Ishikawa (cell line): Measurements from ENCODE around the gene GFM1.

Experiments used
- CEBPB ChIP-seq: IDR thresholded peaks from 2 replicates; pipeline ENCODE4 v1.6.1; 2012
- CREB1 ChIP-seq: IDR thresholded peaks from 2 replicates; pipeline ENCODE4 v1.6.1; 2012; ENCODE audit warnings: low read depth
- EGR1 ChIP-seq: IDR thresholded peaks from 2 replicates; pipeline ENCODE4 v1.6.1; 2012
- EP300 ChIP-seq: IDR thresholded peaks from 2 replicates; pipeline ENCODE4 v1.6.1; 2012; ENCODE audit warnings: borderline replicate concordance
- FOXM1 ChIP-seq: IDR thresholded peaks from 2 replicates; pipeline ENCODE4 v1.6.1; 2012; ENCODE audit warnings: low read depth, borderline replicate concordance
- MAX ChIP-seq: IDR thresholded peaks from 2 replicates; pipeline ENCODE4 v1.6.1; 2012
- NFIC ChIP-seq: IDR thresholded peaks from 2 replicates; pipeline ENCODE4 v1.6.1; 2012
- RAD21 ChIP-seq: IDR thresholded peaks from 2 replicates; pipeline ENCODE4 v1.6.1; 2012; ENCODE audit warnings: low read depth
- REST ChIP-seq: IDR thresholded peaks from 2 replicates; pipeline ENCODE4 v1.6.1; 2012; ENCODE audit warnings: low read depth, mild to moderate bottlenecking
- TAF1 ChIP-seq: IDR thresholded peaks from 2 replicates; pipeline ENCODE4 v1.6.1; 2012; ENCODE audit warnings: low read depth, mild to moderate bottlenecking
- TCF12 ChIP-seq: IDR thresholded peaks from 2 replicates; pipeline ENCODE4 v1.6.1; 2012; ENCODE audit warnings: low read depth
- TEAD4 ChIP-seq: IDR thresholded peaks from 2 replicates; pipeline ENCODE4 v1.6.1; 2012
- USF1 ChIP-seq: IDR thresholded peaks from 2 replicates; pipeline ENCODE4 v1.6.1; 2012
- YY1 ChIP-seq: IDR thresholded peaks from 2 replicates; pipeline ENCODE4 v1.6.1; 2012; ENCODE audit warnings: low read depth
- ZBTB7A ChIP-seq: IDR thresholded peaks from 2 replicates; pipeline ENCODE4 v1.6.1; 2012; ENCODE audit warnings: low read depth

Gene GFM1

GRCh38 chr3:158733656-158734055, 89.3 kb downstream of the GFM1 start:
- TF ChIP-seq MAX, result no peak

- no peak for TF ChIP-seq CREB1
- TF ChIP-seq CEBPB, result no peak
- TF ChIP-seq EP300, result no peak
- TF ChIP-seq TAF1, result no peak
- TF ChIP-seq REST, result no peak
- TF ChIP-seq NFIC, result no peak
- TF ChIP-seq YY1, result no peak
- no peak for TF ChIP-seq RAD21
- no peak for TF ChIP-seq MAX
- TF ChIP-seq USF1, result no peak
- TF ChIP-seq ZBTB7A, result no peak
- TF ChIP-seq EGR1, result no peak
- TF ChIP-seq TEAD4, result no peak
- no peak for TF ChIP-seq FOXM1
- TF ChIP-seq TCF12, result no peak
Measured at GRCh38 chr3:158735296-158736033, 91.1 kb downstream of the GFM1 start.

- TF ChIP-seq FOXM1 (no peak), CEBPB (no peak), EGR1 (no peak)
Measured at GRCh38 chr3:158737410-158737809, 93.1 kb downstream of the GFM1 start.

GRCh38 chr3:158737976-158738615, 93.8 kb downstream of the GFM1 start:
- TF ChIP-seq TAF1 (no peak), RAD21 (no peak), FOXM1 (no peak), CEBPB (no peak), EP300 (no peak), ZBTB7A (no peak), NFIC (no peak), TEAD4 (no peak), REST (no peak)

GRCh38 chr3:158738653-158739052, 94.3 kb downstream of the GFM1 start:
- no peak for TF ChIP-seq CREB1
- no peak for TF ChIP-seq USF1

GRCh38 chr3:158739078-158739477, 94.8 kb downstream of the GFM1 start:
- no peak for TF ChIP-seq USF1
- no peak for TF ChIP-seq TAF1
- no peak for TF ChIP-seq RAD21
- no peak for TF ChIP-seq TCF12
- no peak for TF ChIP-seq ZBTB7A
- TF ChIP-seq EP300, result no peak
- no peak for TF ChIP-seq CEBPB
- TF ChIP-seq FOXM1, result no peak
- no peak for TF ChIP-seq CREB1
- TF ChIP-seq TEAD4, result no peak
- TF ChIP-seq NFIC, result no peak
